CMK (cell line): ENCODE data around the gene FBXL2.

Experiments used
- DNase-seq: peaks from one replicate; pipeline ENCODE4 v3.0.0-alpha.2; 2010; ENCODE audit warnings: low read depth

FBXL2 gene

GRCh38 chr3:33277193-33277882 lies at the start of gene FBXL2:
Gene FBXL2 (plus strand): TSS chr3:33277442. CDS start chr3:33277513, 71 bp downstream.
- peak; percentile 15 for DNase-seq

GRCh38 chr3:33229066-33229465 lies 48.2 kb upstream of the FBXL2 start:
- DNase-seq, result no peak

- DNase-seq, result no peak
Measured at GRCh38 chr3:33229947-33230346, 47.3 kb upstream of the FBXL2 start.

- DNase-seq, result no peak
Measured at GRCh38 chr3:33231756-33232465, 45.3 kb upstream of the FBXL2 start.

GRCh38 chr3:33233884-33234283 lies 43.4 kb upstream of the FBXL2 start:
- DNase-seq, result no peak

GRCh38 chr3:33236005-33236404 lies 41.2 kb upstream of the FBXL2 start:
- no peak for DNase-seq

- DNase-seq, result no peak
Measured at GRCh38 chr3:33237439-33237838, 39.8 kb upstream of the FBXL2 start.

- DNase-seq, result no peak
Measured at GRCh38 chr3:33238923-33239322, 38.3 kb upstream of the FBXL2 start.

GRCh38 chr3:33240261-33240660 lies 37.0 kb upstream of the FBXL2 start:
- DNase-seq, result no peak

GRCh38 chr3:33246786-33247185 lies 30.5 kb upstream of the FBXL2 start:
- no peak for DNase-seq

GRCh38 chr3:33250712-33251111 lies 26.5 kb upstream of the FBXL2 start:
- no peak for DNase-seq

- no peak for DNase-seq
Measured at GRCh38 chr3:33256249-33256648, 21.0 kb upstream of the FBXL2 start.

- DNase-seq, result no peak
Measured at GRCh38 chr3:33260104-33260503, 17.1 kb upstream of the FBXL2 start.

GRCh38 chr3:33269385-33269784 lies 7.9 kb upstream of the FBXL2 start:
- no peak for DNase-seq

GRCh38 chr3:33271324-33271723 lies 5.9 kb upstream of the FBXL2 start:
- no peak for DNase-seq

- no peak for DNase-seq
Measured at GRCh38 chr3:33273628-33274027, 3.6 kb upstream of the FBXL2 start.

- no peak for DNase-seq
Measured at GRCh38 chr3:33278163-33278562, 921 bp downstream of the FBXL2 start.

GRCh38 chr3:33287672-33288282 lies 10.5 kb downstream of the FBXL2 start:
- DNase-seq, result no peak

GRCh38 chr3:33299395-33300081 lies 22.3 kb downstream of the FBXL2 start:
- no peak for DNase-seq

- no peak for DNase-seq
Measured at GRCh38 chr3:33312361-33312760, 35.1 kb downstream of the FBXL2 start.

- DNase-seq, result no peak
Measured at GRCh38 chr3:33313331-33313730, 36.1 kb downstream of the FBXL2 start.

GRCh38 chr3:33314993-33315392 lies 37.8 kb downstream of the FBXL2 start:
- DNase-seq, result no peak

- no peak for DNase-seq
Measured at GRCh38 chr3:33315826-33316225, 38.6 kb downstream of the FBXL2 start.
